Activated naive CD4-positive, alpha-beta T cell treated with anti-CD3 and anti-CD28 coated beads, Interleukin-2, amount 50 U/mL, for 72 hours (primary cell): ENCODE data around the gene C1orf74. TPM values are rescaled to one million over a fixed set of nuclear protein-coding genes. Genes with fewer than 3 reads are reported as not detected.

Experiments used
- ATAC-seq, 2 donors: fragments of 150-1000 bp; cut with Tn5 transposase; 2 replicates each; pipeline ENCODE4 v1.10.0; 2021; ENCODE audit warnings: mild to moderate bottlenecking in 2 of 2, moderate library complexity in 2 of 2
- DNase-seq, 2 donors: peaks; one replicate each; pipeline ENCODE4 v3.0.0; 2021 to 2022; ENCODE audit warnings: low spot score in 2 of 2
- H3K27ac Mint-ChIP-seq, 2 donors: one replicate each; pipeline ENCODE4 v1.8.0; 2022; ENCODE audit warnings: mild to moderate bottlenecking in 2 of 2, mixed read lengths in 2 of 2
- H3K36me3 Mint-ChIP-seq, 2 donors: one replicate each; pipeline ENCODE4 v1.8.0; 2022; ENCODE audit warnings: mixed read lengths in 2 of 2
- H3K9me3 Mint-ChIP-seq, 2 donors: one replicate each; pipeline ENCODE4 v1.8.0; 2022; ENCODE audit warnings: mixed read lengths in 2 of 2
- total RNA-seq, 2 donors: library from RNA; stranded (reverse); gene quantifications; one replicate each; pipeline ENCODE4 v1.2.3, GENCODE V29; 2022

The C1orf74 gene
- total RNA-seq, 2 donors from 2014 or later, result 3.5 to 4.9 TPM

DNA sequence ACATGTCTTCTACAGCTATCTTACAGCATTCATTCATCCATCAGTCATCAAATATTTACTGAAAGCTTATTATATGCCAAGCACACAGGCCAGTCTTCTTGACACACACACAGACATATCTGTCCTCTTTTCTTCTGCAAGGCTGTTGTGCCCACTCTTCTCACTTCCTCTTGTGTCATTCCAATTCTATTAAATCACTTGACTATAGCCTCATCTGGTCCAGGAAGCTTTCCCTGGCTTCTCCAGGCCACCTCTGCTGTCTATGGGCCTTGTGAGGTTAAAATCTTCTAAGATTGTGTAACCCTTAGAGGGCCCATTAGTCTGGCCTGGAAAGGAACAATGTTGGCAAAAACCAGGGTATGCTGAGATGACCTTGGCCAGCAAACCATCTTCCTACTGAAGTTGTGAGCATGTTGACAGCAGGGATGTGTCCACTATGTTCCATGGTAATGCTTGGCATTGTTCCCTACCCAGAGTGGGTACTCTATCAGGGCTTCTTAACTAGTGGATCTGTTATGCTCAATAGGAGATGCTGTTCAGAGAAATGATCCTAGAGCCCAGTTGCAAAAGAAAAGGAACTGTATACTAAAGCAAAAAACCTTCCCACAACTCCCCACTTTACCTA is 23.2 kb downstream of the C1orf74 start:
- ATAC-seq (no peak), DNase-seq (no peak)
- Mint-ChIP-seq H3K9me3 (peaks cover 0 to 3% of the 10 kb centered on the region in 2 donors), H3K36me3 (peaks cover 78 to 89% of the 10 kb centered on the region in 2 donors), H3K27ac (peak overlapping the region; percentile 27 to 77)

DNA sequence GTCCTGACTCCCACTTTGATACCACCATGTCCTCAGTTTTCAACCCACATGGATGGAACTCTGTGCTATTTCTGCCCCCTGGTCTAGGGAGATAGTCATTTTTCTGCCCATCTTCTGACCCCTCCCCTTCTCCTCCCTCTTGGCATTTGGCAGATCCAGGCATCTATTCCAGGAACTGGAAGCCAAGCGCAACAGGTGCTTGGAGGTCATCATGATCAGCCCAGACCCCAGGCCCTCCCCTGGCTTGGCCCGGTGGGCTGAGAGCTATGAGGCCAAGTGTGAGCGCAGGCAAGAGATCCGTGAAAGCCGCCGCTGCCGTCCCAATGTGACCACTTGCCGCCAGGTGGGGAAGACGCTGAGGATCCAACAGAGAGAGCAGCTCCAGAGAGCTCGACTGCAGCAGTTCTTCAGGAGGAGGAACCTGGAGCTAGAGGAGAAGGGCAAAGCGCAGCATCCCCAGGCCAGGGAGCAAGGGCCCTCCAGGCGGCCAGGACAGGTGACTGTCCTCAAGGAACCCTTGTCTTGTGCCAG is 24.5 kb downstream of the C1orf74 start:
- DNase-seq (no peak), ATAC-seq (no peak)
- Mint-ChIP-seq H3K27ac (peak overlapping the region; percentile 5 to 63), H3K36me3 (peaks cover 84 to 94% of the 10 kb centered on the region in 2 donors), H3K9me3 (peaks cover 0 to 3% of the 10 kb centered on the region in 2 donors)

- H3K27ac Mint-ChIP-seq, result peak overlapping the region; percentile 93 to 96
- peaks cover 72 to 84% of the 10 kb centered on the region in 2 donors for H3K36me3 Mint-ChIP-seq
- ATAC-seq (peak in 1 of 2 donors; percentile 31), DNase-seq (no peak)
- H3K9me3 Mint-ChIP-seq, result no peaks in the 10 kb centered on the region
Measured at GRCh38 chr1:209758400-209758799, 26.0 kb downstream of the C1orf74 start.

DNA sequence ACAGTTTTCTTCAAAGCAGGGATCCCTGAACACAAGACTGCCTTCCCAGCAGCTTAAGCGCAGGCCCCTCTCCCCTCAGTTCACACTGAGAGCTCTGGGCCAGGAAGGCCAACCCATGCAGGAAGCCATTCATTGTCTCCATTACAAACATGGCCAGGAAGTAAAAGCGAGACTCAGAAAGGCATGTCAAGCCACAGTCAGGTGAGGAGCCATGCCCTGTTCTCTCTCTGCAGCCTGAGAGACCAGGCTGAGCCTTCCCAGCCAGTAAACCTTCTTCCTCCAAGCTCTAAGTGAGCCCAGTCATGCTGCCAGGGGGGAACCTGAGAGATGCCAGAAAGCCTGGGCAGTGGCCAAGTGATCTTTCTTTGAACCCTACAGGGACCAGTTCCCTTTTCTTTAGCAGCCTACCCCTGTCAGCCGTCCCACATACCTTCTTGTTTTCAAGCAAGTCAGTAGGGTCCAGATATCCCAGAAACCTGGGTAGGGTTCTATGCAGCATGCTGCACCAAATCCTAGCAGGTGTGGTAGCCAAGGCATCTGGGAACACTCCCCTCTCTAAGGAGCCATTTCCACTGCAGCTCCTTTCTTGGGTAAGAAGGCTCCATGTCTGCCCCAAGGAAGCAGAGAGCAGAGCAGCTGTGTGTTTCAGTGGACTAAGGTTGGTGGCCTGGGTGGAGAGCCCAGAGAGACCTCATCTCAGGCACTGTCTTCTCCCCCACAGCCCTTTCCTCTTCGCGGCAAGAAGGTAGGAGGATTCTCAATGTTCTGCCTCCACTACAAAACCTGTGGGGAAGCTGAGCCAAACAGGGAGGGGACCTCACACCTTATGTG is 27.5 kb downstream of the C1orf74 start:
- no peaks in the 10 kb centered on the region for H3K9me3 Mint-ChIP-seq
- ATAC-seq (peak; percentile 32 to 45), DNase-seq (peak; percentile 48 to 71)
- peaks cover 58 to 68% of the 10 kb centered on the region in 2 donors for H3K36me3 Mint-ChIP-seq
- H3K27ac Mint-ChIP-seq, result peak overlapping the region; percentile 93 to 96

- peaks cover 51 to 60% of the 10 kb centered on the region in 2 donors for H3K36me3 Mint-ChIP-seq
- H3K9me3 Mint-ChIP-seq, result no peaks in the 10 kb centered on the region
- ATAC-seq (peak; percentile 69 to 70), DNase-seq (peak; percentile 68 to 79)
- H3K27ac Mint-ChIP-seq, result peak within 1 kb of the TSS; percentile 93 to 96
Measured at GRCh38 chr1:209755926-209756614, 28.3 kb downstream of the C1orf74 start, which contains the start of gene TRAF3IP3. TSS of gene TRAF3IP3 (plus strand) at chr1:209756053. CDS start at chr1:209760040, 3,987 bp downstream.

DNA sequence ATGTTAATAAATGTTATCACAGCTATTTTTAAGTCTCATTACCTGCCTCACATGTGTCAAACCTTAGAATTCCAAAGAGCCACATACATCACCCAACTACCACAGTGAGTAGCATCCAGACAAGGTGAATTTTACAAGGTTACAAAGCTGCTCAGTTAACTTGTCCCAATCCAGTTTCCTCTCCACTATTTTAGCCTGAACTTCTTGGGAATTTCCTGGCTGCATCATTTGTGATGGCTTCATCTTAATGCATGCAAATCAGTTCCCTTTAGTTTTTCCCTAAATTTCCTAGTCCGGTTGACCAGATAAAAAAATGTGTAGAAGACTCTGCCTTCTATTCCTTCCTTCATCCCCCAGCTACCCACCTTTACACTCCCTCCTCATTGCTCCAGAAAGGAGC is 29.1 kb downstream of the C1orf74 start:
- H3K27ac Mint-ChIP-seq, result peak overlapping the region; percentile 93 to 96
- H3K9me3 Mint-ChIP-seq, result no peaks in the 10 kb centered on the region
- DNase-seq (no peak), ATAC-seq (no peak)
- H3K36me3 Mint-ChIP-seq, result peaks cover 46 to 52% of the 10 kb centered on the region in 2 donors

DNA sequence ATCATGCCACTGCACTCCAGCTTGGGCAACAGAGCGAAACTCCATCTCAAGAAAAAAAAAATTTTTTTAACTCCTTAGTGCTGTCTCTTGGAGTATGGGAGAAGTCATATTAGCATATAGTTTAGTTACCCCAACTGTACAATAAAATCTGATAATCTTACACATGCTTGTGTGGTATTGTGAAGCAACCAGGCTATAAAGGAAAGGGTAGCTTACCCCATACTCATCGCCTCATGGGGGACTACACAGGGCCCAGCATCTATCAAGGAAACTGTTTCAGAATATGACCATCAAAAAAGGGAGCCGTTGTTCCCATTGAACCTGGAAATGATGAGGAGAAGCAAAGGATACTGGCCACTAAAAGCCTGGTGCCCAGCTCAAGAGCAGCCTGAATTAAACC is 31.5 kb downstream of the C1orf74 start:
- no peak for ATAC-seq
- H3K9me3 Mint-ChIP-seq, result no peaks in the 10 kb centered on the region
- H3K36me3 Mint-ChIP-seq, result peaks cover 23 to 29% of the 10 kb centered on the region in 2 donors
- no peak overlapping the region for H3K27ac Mint-ChIP-seq
- no peak for DNase-seq

DNA sequence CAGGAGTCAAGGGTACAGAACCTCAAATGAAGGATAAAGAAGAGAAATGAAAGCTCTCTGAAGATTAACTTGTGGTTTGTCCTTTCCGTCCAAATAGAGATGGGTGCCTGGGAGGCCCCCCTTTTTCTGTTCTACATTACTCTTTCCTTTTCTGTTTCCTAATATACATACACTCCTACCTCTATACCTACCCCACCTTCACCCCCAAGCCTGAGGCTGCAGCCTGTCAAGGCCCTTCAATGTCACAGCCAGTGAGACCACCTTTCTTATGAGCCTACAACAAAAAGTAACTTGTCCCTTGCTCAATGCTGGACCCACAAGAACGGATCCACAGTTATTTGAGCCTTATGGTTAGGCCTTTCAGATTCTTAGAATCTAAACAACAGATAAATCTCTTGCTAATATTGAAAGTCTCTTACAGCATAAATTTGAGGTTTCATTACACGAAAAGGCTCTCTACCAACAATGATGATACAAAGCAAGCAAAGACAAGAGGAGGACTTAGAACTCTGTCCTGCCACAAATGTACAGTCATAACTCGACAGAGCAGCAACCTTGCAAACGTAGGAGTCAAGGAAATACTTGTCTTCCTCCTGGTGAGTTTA is 32.6 kb downstream of the C1orf74 start:
- peak; percentile 58 to 70 for ATAC-seq
- peak in 1 of 2 donors; percentile 59 for DNase-seq
- no peaks in the 10 kb centered on the region for H3K9me3 Mint-ChIP-seq
- peak overlapping the region; percentile 98 to 99 for H3K27ac Mint-ChIP-seq
- H3K36me3 Mint-ChIP-seq, result peaks cover 17 to 18% of the 10 kb centered on the region in 2 donors

GRCh38 chr1:209749670-209750323 is 34.6 kb downstream of the C1orf74 start:
- Mint-ChIP-seq H3K36me3 (no peaks in the 10 kb centered on the region), H3K9me3 (no peaks in the 10 kb centered on the region), H3K27ac (peak overlapping the region; percentile 98 to 99)
- DNase-seq (no peak), ATAC-seq (no peak)

DNA sequence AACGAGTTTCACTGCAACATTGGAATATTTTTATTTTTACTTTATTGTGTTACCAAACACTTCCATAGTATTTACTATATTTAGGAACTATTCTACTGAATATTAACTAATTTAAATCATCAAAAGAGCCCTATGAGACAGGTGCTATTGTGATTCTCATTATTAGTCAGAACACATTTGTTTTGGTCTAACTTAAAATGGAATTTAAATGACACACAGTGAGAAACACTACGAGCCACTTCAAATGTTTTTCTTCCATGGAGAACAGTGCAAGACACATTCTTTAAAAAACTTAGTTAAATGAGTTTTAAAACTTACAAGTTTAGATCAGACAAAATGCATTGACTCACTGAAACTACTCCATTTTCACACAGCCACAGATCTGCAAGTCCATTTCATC is 35.2 kb downstream of the C1orf74 start:
- DNase-seq (no peak), ATAC-seq (peak in 1 of 2 donors; percentile 31)
- Mint-ChIP-seq H3K9me3 (no peaks in the 10 kb centered on the region), H3K36me3 (no peaks in the 10 kb centered on the region), H3K27ac (peak overlapping the region; percentile 73 to 99)

DNA sequence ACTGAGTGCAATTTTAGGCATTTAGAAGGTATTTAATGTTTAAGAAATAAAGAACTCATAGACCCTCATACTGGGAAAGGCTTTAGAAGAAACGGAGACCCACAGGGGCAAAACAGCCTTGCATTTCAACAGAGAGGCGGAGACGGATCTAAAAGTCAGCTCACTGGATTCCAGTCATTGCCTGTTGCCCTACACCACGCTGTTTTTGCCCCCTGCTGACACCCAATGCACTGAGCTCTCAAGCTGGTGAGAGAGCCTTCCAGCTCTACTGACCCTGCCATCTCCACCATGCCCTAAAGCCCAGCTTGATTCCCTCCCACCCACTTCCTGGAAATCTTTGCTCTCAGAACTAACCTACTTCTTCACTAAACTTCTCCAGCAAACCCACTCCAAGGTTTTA is 35.7 kb downstream of the C1orf74 start:
- no peaks in the 10 kb centered on the region for H3K9me3 Mint-ChIP-seq
- peak overlapping the region; percentile 88 to 99 for H3K27ac Mint-ChIP-seq
- no peak for ATAC-seq
- no peak for DNase-seq
- H3K36me3 Mint-ChIP-seq, result no peaks in the 10 kb centered on the region

DNA sequence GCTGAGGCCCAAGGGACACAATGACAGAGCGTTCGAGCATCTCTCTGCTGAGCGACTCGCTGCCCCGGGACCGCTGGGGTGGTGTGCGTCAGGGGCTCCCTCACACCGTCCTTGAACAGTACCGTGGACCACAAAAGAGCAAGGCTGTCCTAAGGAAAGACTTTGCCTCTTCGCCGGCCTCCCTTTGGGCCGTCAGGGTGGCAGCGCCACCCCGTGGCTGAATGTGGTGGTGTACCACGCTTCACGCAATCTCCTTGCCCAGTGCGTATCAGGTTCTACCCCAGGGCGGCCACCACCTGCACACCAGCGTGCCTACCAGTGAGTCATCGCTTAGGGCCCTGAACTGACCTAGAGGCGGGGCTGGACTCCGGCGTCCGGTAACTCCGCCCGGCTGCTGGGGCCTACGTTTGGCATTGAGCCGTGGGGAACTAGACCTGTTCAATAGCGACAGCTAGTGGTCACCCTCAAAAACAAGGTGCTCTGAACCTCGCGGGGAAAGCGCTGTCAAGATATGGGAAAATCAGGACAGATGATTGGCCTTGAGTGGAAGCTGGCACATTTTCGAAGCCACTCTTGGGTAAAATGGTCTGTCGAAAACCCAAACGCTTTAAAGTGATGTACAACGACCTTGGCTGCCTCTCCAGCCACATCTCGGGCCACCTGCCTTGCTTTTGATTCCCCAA is 36.6 kb downstream of the C1orf74 start:
- peak overlapping the region; percentile 88 to 99 for H3K27ac Mint-ChIP-seq
- H3K9me3 Mint-ChIP-seq, result no peaks in the 10 kb centered on the region

DNA sequence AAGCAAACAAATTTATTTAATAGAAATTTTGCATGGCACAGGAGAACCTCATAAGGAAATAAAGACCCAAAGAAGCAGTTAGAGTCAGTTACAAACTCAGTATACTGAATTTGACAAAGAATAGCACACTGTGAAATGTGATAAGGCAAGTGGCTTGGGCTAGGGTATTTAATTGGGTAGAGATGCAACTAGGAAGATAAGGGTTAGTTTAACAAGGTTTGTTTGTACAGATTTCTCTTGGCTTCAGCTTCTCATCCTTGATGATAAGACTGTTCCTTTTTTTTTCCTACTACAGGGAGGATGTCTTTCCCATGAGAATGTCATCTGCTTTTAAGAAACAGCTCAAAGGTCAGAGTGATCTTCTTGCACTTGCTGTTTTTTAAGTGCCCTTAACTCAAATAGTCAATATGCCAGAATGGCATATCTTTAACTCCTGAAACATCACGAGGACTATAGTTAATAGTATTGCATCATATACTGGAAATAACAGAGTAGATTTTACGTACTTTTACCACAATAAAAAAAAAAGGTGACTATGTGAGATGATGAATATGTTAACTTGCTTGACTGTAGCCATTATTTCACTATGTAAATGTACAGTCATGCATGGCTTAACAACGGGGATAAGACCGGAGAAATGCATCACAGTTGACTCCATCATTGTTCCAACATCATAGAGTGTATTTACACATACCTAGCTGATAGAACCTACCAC is 37.8 kb downstream of the C1orf74 start:
- DNase-seq, result no peak

More for the DNA sequence above, 36.6 kb downstream of the C1orf74 start:
- DNase-seq (peak; percentile 93 to 98), ATAC-seq (peak; percentile 58 to 86)
- H3K36me3 Mint-ChIP-seq, result no peaks in the 10 kb centered on the region

DNA sequence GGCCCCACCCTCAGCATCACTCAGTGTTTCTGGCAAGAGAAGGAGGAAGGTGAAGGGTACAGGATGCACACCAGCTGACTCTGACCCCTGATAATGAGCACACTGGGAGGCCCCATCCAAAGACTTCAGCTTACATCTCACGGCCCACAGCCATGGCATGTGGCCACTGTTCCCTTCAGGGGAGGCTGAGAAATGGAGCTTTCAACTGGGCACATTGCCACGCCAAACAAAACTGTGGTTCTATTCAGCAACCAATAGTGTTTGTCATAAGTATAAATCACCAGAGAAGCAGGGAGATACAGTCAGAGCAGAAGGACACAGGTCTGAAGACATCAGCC is 41.2 kb downstream of the C1orf74 start:
- Mint-ChIP-seq H3K36me3 (no peaks in the 10 kb centered on the region), H3K27ac (peak overlapping the region; percentile 32 to 64), H3K9me3 (peaks cover 0 to 4% of the 10 kb centered on the region in 2 donors)
- DNase-seq (no peak), ATAC-seq (no peak)

More for the DNA sequence above, 37.8 kb downstream of the C1orf74 start:
- Mint-ChIP-seq H3K27ac (peak overlapping the region; percentile 16 to 46), H3K9me3 (no peaks in the 10 kb centered on the region), H3K36me3 (no peaks in the 10 kb centered on the region)
- no peak for ATAC-seq
